HG02759 (cell line): Measurements from ENCODE around the gene TMEM114.

Experiments
- ATAC-seq: cut with Tn5 transposase; IDR thresholded peaks from one replicate; pipeline ENCODE4 v1.9.1; 2021; ENCODE audit warnings: mild to moderate bottlenecking, moderate library complexity; ENCODE audit not compliant: unreplicated experiment

The TMEM114 gene

DNA sequence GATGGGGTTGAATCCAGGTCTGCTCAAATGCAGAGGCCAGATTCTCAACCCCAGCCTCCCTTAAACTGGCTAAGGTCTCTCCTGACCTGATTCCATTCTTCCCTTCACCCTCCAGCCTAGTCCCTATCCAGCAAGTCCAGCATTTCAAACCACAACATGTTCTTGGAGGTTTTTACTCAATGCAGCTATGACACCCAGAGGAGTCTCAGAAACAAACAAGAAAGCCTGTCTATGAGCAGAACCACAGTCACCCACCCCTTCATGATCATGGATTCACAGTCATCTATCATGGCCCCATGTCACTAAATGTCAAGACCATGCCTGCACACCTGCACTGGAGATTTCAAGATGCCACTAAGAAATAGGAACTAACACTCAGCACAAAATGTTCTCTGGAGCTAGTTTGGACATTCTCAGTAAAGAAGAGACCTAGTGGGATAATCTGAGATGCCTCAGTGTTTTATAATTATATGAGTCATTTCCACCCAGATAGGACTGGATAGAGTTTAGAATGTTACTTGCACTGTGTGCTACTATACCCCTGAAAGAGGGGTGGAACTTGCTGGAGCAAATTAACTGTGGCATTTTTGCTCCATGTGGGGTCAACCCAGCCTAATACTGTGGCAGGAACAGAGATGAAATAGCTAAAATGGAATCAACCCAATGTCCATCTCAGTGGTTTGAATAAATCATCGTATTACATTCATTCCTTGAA lies 21.7 kb upstream of the TMEM114 start:
- ATAC-seq: no peak

GRCh38 chr16:8611122-8611521 lies 20.8 kb upstream of the TMEM114 start:
- no peak for ATAC-seq

DNA sequence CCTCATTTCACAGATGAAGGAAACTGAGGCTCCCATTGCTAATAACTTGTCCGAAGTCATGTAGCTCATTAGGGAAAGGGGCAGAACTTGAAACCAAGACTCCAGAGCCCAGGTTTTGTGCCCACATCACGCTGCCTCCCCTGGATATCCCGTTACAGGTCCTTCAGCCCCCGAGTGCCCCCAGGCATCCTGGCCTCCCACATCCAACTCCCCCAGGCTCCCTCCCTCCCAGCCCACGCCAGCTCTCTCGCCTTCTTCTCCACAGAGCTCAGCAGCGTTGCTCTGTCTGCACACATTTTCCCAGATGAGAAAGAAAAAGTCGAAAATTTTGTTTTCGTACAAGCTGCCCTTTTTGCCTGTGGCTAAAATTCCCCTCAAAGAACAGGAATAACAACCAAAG lies 16.9 kb upstream of the TMEM114 start:
- ATAC-seq: no peak

- no peak for ATAC-seq
Observed at GRCh38 chr16:8605554-8605953, 15.2 kb upstream of the TMEM114 start.

GRCh38 chr16:8600144-8600775 lies 9.9 kb upstream of the TMEM114 start:
- ATAC-seq: no peak

DNA sequence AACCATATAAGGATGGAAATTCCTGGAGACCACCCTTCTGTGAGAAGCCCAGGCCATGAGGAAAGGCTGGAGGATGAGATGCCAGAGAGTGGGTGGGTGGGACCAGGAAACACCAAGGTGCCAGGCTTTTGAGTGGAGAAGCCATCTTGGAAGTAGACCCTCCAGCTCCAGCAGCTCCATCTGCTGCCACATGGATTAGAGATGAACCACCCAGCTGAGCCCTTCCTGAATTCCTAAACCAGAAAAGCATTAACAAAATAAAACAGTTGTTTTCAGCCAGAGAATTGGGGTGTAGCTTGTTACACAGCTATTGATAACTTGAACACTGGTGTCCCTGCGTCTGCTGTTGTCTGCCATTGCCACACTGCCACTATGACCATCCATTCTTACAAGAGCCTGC lies 6.3 kb upstream of the TMEM114 start:
- no peak for ATAC-seq

DNA sequence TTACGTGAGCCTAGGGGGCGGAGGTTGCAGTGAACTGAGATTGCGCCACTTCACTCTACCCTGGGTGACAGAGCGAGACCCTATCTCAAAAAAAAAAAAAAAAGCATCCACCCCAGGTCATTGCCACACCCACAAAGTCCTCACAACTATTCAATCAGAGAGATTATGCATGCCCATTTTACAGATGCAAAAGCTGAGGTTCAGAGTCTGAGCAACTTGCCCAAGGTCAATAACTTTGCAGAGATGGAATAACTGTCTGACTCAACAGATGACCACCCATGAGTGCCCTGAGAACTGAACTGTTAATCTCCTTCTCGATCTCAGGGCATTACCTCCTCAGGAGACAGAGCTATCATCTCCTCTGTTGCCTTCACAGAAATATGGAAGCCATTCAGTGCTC lies 5.5 kb upstream of the TMEM114 start:
- no peak for ATAC-seq

DNA sequence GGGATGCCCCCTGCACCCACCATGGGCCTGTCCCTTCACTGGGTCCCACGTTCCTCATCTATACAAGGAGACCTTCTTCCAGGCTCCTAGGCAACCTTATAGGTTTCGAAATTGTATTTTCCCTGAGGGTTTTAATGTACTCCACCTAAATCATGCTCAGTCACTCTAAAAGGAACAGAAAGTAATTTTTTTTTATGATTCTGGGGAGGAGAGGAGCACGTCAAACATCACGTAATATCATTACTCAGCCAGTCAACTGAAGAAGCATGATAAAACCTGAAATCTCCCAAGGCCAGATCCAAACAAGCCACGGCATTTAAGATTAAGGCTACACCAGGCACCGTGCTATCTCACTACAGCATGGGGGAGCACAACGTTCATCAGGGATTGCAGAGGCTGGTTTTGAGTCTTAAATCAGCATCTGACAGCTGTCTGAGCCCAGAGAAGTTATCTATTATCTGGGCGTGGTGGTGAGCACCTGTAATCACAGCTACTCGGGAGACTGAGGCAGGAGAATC lies 3.9 kb upstream of the TMEM114 start:
- no peak for ATAC-seq

- no peak for ATAC-seq
Observed at GRCh38 chr16:8591451-8591850, 1.1 kb upstream of the TMEM114 start.

DNA sequence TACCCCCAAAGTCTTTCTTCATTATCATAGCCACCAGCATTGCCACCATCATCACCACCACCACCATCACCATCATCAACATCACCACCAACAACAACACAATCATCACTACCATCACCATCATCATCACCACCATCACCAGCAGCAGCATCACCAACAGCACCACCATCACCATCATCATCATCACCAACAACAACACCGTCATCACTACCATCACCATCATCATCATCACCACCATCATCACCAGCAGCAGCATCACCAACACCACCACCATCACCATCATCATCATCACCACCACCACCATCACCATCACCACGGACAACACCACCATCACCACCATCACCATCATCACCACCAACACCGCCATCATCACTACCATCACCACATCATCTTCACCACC lies 500 bp upstream of the TMEM114 start:
- ATAC-seq: no peak

GRCh38 chr16:8589057-8589899 lies 1.0 kb downstream of the TMEM114 start:
- no peak for ATAC-seq

DNA sequence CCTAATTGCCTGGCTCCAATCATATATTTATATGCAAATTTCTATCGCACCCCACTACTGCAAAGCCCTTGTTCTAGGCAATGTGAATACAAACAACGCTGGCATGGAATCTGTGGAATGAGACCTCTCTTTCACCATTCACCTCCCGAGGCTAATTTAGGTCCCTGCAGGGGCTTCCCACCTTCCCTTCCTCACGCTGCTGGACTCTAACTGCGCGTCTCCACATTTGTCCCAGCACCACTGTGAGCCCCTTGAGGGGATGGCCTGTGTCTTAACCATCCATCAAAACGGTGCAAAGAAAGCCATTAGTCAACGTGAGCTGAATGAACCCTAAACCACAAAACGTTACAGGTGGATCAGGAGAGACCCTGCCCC lies 1.6 kb downstream of the TMEM114 start:
- no peak for ATAC-seq

GRCh38 chr16:8587065-8587464 lies 3.2 kb downstream of the TMEM114 start:
- no peak for ATAC-seq

GRCh38 chr16:8585857-8586256 lies 4.5 kb downstream of the TMEM114 start:
- no peak for ATAC-seq

DNA sequence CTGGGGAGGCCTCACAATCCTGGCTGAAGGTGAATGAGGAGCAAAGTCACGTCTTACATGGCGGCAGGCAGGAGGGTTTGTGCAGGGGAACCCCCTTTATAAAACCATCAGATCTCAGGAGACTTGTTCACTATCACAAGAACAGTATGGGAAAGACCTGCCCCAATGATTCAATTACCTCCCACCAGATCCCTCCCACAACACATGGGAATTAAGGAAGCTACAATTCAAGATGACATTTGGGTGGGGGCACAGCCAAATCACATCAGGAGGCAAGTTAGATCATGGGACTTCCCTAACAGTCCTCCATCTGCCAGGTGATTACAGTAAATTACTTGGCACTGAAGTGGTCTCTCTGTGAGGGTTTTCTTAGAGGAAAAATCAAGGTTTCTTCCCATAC lies 5.3 kb downstream of the TMEM114 start:
- no peak for ATAC-seq

DNA sequence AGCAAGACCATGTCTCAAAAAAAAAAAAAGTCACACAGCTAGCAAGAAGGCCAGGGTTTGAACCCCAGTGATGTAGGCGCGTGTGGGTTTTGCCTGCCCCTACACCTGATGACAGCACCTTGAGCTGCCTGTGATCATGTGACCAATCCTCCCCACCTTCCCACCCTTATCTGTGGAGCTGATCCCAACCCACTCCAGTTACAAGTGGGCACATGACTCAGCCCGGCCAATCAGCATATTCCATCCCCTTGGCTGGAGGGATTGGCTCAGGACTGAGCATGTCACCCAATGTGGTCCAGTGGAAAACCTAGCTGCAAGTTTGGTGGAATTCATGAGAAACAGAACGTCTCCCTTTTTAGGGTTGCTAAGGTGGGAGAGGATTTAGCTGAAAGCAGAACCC lies 6.6 kb downstream of the TMEM114 start:
- no peak for ATAC-seq

- ATAC-seq: no peak
Observed at GRCh38 chr16:8583199-8583598, 7.1 kb downstream of the TMEM114 start.

- ATAC-seq: no peak
Observed at GRCh38 chr16:8581831-8582580, 8.3 kb downstream of the TMEM114 start.

- ATAC-seq: no peak
Observed at GRCh38 chr16:8579559-8579958, 10.8 kb downstream of the TMEM114 start.

DNA sequence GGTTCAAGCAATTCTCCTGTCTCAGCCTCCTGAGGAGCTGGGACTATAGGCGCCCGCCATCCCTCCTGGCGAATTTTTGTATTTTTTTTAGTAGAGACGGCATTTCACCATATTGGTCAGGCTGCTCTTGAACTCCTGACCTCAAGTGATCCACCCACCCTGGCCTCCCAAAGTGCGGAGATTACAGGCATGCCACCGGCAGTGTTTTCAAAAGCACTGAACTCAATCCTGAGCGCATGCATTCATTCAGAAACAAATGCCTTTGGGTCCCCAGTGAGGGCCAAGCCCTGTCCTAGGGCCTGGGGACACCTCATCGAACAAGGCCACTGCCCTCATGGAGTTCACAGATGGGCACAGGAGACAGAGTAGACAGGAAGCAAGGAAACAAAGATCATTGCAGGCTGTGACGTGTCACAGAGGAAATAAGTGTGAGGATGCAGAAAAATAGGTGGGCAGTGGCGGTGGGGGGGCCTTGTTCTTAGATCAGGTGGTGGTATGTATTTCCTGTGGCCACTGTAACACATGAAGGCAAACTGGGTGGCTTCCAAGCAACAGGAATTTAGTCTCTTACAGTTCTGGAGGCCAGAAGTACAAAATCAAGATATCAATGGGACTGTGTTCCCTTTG lies 12.5 kb downstream of the TMEM114 start:
- ATAC-seq: no peak
